HPDE6-E6E7 (cell line): ENCODE results near the gene SDCCAG8.

ENCODE experiments used
- DNase-seq: peaks from one replicate; pipeline ENCODE4 v3.0.0; 2011; ENCODE audit warnings: missing footprints; ENCODE audit errors: extremely low spot score

The SDCCAG8 gene

DNA sequence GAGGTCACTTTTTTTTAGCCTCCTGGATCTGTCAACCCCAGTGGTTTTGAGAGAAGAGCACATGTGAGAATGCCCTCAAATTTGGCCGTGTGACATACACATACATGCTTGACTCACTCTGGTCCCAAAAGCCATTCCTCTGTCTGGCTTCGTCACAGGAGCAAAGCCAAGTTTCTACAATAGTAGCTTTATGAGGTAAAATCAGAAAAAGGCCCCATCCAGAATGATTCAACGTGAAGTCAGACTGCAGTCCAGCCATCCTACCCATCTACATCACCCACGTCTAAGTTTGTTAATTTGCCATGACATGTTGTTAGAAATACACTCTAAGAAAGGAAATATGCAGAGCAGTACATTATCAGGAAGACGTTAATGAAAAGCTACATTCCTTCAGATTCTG lies 245.2 kb downstream of the SDCCAG8 start:
- no peak for DNase-seq

DNA sequence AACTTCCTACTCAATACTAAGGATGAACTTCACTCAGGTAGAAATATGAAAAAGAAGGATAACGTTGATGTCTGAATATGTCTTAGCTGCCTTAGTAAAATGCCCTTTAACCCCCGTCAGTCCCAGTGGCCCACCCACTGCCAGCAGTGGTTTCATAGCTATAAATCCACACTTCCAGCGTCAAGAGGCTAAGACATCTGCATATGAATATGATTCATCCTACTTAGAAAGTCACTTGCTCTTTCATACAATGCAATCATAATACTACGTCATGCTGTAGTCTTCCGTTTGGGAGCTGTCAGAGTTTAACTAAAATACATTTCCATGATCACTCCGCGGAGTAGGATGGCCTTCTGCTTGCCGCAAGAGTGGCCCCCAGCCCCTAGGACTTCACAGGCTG lies 247.3 kb downstream of the SDCCAG8 start:
- no peak for DNase-seq

DNA sequence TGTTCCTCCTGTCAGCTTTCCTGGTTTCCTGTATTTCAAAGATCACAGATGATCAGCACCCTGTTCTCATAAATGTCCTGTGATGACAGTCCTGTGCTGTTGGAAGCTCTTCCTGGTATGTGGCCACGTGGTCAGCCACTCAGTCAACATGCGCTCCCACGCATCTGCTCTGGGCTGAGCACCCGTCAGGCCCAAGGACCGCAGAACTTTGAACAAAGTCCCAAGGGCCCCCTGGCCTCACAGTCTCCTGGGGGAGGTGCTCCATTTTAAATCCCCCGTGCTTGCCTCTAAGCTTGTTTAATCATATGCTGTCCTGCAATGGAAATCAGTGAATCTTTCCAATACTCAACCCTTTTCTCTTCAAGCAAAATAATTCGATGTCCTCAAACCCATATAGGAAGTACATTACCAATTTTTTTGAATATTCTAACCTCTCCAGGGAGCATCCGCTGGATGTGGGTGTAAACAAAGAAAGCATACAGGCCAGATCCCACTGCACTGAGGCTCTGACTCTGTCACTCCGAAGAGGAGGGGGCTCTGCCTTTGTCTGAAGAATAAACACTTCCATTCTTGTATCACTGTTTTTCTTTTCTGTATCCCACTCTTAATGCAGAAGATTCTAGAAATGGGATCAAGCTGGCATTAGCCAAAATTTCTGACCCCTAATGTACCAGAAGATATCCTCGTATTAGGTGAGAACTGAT lies 250.3 kb downstream of the SDCCAG8 start:
- no peak for DNase-seq

DNA sequence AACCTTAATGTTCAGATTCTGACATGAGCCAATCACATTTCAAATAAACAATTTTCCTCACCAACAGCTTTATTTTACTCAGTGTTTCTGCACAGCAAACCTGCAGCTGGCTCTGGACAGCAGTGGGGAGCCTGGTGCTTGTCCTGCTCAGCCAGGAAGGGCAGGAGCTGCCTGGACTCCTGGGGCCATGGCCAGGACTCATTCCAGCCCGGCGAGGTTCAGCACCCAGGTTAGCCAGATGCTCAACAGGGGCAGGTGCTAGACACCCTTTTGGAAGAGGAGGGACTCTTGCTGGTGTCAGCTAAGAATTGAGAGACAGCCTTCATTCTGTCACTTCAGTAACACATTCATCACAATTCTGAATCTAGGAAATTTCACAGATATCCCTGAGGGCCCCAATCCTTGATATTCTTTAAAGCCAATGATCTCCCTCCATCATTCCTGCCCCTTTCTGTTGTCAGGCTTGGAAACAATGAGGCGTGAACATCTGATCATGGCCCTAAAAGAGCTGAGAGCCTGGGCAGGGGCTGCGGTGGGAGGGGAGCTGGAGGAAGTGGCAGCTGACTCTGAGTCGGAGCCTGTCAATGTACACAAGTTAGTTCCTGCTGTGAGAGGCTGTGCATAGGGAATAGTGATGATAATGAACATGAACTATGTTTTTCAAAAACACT lies 251.3 kb downstream of the SDCCAG8 start:
- no peak for DNase-seq

DNA sequence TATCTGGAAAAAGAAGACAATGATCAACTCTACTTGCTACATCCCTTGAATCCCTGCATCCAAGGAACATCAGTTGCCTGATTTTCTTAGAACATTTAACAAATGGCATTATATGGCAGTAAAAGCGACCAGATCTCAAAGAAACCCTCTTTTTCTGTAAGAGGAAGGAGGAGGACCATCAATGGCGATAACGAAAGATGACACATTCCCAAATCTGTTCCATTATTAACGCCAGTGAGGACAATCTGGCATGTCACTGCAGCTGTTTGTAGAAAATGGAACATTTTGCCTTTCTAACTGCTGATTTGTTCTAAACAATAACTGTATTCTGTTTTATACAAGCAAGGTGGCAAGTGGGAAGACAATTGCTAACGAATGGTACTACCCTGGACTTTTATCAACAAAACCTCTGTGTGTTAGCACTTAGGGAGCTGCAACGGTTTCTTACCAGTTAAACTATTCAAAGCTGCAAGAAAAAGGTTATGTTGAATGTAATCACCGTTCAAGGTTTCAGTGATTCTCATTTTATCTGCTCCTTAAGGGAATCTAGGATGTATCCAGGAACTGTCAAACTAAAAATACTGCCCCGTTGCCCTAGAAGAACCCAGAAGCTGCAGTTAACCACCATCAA lies 251.9 kb downstream of the SDCCAG8 start:
- DNase-seq, result no peak

DNA sequence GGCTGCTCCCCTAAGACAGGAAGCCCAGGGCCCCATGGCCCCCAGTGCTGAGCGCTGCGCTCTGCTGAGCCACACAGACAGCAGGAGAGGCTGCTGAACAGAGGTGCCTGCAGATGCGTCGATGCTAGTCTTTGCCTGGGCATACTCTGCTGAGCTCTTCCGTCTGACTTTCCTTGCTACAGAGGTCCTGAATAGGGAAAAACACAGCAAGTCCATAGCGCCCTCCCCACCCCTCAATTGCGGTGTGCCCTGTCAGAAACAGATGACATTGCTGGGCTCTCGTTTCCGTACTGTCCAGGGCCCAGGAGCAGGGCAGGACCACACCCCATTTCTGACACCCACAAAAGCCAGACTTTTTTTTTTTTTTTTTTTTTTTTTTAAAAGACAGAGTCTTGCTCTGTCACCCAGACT lies 252.5 kb downstream of the SDCCAG8 start:
- DNase-seq, result no peak

DNA sequence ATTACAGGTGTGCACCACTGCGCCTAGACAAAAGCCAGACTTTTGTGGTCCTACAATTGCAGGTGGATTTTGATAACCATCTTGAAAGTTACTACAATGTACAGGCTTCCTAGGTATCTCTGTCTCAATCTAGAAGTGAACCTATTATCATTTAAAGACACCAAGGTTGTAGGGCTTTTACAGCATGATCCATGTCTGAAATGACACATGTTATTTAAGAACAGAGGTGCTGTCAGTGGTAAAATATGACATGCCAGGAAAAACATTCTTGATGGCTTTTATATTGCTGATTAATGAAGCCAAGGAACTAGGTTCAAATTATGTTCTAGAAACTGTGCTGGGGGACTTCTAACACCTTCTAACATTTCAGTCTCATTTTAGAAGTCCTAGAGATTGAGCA lies 253.1 kb downstream of the SDCCAG8 start:
- no peak for DNase-seq

DNA sequence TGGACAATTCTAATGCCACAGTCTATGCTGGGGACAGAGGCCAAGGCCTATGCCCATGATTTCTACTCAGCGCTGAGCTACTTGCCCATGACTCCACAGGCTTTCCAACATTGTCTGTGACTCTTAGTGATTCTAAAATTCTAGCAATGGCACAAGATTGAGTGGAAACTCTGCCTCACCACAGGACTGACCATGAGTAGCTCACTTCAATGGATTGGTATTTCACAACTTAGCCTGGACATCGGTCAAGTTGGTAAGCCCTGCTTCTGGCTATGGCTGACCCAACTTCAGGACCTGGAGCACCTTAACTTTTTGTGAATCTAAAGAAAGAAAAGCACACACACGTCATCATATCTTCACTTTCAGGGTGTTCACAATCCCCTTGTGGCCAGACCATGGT lies 255.1 kb downstream of the SDCCAG8 start:
- no peak for DNase-seq

DNA sequence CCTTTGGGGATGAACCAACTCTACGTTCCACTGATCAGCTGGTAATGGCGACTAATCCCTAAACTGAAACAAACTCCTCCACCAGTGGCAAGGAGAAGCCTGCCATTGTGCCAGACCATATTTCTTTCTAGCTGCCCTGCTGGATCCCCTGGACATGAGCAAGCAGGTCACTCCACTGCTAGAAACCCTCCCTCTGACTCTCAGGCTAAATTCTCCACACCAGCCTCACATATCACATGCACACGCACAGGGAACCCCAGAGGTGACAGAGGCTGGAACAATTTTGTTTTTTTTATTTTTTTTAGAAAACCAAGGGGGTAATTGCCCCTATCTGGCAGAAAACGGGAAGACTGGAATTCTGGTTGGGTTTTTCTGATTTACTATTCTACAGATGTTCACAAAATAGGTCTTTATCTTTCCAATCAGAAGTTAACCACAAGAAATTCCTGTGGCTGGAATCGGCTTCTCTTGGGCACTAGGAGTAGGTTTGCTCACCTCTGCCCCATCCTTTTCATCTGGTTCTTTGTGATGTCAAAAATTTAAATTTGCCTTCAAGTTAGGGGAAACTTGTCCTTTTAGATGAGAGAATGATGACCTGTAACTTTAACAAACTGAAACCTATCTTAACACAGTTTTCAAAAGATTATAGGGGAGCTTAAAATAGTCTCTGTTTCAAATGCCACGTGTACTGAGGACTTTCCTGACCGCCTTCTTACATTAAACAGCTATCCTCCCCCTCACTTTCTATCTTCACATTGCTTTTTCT lies 258.1 kb downstream of the SDCCAG8 start:
- no peak for DNase-seq

DNA sequence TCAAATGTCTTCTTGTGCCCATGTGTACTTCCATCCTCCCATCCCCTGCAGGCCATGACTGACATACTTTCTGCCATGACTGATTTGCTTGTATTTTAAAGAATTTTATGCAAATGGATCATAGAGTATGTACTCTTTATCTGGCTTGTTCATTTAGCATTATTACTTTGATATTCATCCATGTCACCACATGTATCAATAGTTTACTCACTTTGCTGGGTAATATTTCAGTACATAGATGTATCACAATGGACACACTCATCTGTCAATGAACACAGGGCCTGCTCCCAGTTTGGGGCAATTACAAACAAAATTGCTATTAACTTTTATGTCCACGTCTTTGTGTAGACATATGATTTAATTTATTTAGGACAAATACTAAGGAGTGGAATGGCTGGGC lies 259.1 kb downstream of the SDCCAG8 start:
- DNase-seq, result no peak

DNA sequence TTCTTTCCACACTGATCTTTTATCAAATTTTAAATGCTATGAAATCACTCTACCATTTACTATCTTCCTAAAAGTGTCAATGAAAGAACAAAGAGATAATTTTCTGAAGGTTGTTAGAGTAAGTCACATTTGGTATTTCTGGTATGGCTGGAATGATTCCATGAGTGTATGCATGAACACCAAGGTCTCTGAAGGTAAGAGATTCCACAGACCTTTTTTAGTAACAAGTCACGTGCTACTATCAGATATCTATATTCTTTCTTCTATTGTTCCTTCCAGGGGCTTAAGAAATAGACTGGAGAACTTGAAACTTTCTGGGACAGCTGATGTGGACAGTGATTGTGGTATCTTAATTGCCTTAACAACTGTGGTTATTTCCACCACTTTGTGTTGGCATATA lies 265.0 kb downstream of the SDCCAG8 start:
- no peak for DNase-seq

DNA sequence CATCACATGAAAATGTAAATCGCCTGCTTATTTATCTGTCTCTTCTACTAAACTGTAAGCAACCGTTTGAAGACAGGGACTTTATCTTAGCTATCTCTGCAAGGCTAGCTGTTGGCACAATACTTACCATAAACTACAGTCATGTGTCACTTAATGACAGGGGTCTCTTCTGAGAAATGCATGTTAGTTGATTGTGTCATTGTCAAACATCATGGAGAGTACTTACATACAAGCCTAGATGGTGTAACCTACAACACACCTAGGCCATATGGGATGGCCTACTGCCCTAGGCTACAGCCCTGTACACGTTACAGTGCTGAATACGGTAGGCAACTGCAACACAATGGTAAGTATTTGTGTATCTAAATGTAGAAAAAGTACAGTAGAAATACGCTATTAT lies 267.9 kb downstream of the SDCCAG8 start:
- DNase-seq, result no peak

DNA sequence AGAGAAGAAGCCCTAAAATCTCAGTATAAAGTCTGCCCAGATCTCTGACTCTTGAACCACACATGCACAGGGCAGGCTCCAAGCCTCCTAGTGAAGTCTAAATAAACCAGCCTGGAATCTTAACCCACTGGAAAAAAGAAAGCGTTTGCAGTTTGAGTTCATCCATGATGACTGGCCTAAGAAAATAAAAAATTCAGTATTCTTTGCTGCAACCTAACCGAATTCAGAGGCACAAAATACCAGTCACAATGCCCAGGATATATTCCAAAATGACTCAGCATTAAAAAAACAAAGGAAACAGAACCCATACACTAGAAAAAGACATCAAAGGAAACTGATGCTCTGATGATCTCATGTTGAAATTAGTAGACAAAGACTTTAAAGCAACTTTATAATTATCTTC lies 269.2 kb downstream of the SDCCAG8 start:
- DNase-seq, result no peak

DNA sequence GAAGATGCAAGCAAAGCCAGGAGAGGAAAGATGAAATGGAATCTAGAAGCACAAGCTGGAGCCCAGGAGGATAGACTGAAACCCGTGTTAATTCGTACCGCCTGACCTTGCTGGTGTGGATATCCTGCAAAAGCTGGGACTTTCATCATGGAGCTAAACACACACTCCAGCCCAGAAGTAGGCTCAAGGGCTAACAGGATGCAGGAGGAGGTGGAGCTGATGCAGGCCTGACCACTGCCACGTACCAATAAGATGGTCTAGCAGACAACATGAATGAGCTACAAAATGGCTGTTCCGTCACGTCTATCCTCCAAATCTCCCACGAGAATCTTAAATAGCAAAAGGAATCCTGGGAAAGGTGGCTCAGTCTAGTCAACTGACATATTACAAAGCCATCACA lies 270.3 kb downstream of the SDCCAG8 start:
- no peak for DNase-seq

DNA sequence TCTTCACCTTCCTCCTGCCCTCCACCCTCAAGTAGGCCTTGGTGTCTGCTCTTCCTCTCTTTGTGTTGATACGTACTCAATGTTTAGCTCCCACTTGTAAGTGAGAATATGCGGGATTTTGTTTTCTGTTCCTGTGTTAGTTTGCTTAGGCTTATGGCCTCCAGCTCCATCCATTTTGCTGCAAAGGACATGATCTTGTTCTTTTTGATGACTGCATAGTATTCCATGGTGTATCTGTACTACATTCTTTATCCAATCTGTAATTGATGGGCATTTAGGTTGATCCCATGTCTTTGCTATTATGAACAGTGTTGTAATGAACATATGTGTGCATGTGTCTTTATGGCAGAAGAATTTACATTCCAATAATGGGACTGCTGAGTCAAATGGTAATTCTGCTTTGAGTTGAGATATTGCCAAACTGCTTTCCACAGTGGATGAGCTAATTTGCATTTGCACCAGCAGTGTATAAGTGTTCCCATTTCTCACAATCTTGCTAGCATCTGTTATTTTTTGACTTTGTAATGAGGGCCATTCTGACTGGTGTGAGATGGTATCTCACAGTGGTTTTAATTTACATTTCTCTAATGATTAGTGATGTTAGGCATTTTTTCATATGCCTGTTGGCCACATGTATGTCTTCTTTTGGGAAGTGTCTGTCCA lies 272.7 kb downstream of the SDCCAG8 start:
- no peak for DNase-seq

DNA sequence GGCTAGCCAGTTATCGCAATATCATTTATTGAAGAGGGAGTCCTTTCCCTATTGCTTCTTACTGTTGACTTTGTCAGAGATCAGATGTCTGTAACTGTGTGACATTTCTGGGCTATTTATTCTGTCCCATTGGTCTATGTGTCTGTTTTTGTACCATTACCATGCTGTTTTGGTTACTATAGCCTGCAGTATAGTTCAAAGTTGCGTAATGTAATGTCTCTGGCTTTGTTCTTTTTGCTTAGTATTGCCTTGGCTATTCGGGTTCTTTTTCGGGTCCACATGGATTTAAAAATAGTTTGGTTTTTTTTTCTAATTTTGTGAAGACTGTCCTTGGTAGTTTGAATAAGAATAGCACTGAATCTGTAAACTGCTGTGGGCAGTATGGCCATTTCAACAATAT lies 273.7 kb downstream of the SDCCAG8 start:
- no peak for DNase-seq

DNA sequence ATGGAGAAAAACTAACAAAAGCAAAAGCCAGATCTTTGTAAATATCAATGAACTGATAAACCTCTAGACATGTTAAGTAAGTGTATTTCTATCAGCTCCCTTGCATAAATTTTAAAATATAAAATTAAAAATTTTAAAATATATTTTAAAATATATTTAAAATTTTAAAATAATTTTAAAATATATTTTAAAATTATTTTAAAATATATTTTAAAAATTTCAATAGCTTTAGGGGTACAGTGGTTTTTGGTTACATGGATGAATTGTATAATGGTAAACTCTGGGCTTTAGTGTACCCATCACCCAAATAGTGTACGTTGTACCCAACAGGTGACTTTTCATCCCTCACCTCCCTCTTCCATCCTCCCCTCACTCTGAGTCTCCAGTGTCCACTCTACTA lies 279.2 kb downstream of the SDCCAG8 start:
- DNase-seq, result no peak

DNA sequence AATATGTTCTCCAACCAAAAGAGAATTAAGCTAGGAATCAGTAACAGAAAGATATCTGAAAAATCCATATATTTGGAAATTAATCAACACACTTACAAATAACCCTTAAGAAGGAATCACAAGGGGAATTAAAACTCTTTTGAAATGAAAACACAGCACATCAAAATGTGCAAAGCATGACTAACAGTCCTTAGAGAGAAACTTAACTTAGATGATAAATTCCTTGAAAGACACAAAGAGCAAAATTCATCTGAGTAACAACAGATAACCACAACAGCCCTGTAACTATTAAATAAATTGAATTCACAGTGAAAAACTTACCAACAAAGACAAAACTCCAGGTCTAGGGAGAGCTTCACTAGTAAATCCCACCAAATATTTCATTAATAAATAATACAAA lies 283.8 kb downstream of the SDCCAG8 start:
- no peak for DNase-seq

DNA sequence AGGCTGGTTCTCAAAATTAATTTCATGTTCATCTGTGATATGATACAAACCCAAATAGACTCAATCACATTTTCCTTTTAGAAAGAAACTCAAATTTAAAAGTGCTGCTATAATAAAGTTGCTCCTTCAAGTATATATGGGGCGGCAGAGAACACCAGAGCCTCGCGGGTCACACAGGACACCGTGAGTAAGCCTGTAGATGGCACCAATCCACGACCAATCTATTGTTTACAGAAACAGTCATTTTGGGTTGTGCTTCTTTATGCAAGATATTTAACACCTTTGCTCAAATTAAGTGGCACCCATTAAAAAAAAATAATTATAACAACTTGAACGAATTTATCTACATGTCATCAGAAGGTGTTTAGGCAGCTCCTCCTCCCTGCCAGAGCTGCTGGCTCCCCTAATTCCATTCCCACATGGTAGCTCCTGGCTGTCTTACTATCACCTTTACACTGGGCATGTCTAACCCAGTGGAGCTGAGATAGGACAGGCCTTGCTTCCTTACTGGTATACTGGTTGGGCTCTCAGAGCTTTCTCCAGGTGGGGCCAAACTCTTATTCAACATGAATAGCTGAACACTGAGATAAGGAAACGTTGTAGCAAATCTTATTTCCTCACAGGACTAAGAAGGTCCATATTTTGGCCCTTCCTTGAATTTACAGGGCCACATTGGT lies 287.0 kb downstream of the SDCCAG8 start:
- peak; percentile 14 for DNase-seq

DNA sequence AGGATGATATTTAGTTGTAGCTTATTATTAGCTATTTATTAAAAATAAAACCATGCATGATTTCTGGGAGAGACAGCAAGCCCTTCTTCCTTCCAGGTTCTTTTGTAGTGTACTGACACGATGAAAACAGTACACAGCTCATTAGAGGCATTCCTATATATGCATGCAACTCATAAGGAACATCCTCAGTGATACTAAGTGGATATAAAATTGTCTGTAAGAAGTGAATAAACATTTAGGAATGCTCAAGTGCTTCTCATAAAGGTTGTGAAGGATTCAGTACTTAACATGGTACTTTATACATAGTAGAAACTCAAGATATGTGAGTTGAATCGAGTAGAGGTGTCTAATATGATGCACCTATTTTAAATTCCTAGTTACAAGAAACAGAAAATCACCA lies 287.7 kb downstream of the SDCCAG8 start:
- DNase-seq, result no peak

DNA sequence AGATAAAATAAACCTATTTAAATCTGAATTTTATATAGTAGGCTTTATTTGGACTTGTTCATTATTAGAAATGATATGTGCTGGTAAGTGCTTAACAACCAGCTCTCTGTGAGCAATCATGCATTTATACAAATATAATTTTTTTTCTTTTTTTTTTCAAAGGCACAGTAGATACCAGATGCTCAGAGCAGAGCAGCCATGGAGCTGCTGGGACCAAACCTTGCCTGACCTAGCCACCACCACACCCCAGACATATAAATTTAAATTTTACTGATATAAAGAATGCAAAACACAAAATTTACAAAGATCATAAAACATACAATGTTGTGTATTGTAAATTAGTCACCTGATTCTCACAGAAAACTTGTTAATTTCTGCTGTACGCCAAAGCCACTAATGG lies 290.6 kb downstream of the SDCCAG8 start:
- DNase-seq, result no peak
